ENCODE measurements around the gene SLC34A2.

SLC34A2 gene

DNA sequence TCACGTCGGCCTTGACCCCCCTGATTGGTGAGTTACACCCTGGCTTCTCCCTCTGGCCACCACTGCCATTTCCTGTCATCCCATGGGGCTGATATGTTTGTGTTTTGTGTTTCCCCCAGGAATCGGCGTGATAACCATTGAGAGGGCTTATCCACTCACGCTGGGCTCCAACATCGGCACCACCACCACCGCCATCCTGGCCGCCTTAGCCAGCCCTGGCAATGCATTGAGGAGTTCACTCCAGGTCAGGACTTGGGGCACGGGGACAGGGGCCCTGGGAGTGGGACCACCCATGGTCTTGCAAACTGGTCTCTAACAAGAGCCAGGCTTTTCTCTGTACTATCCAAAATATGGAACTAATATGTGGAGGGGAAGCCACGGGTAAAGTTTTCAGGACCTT lies 18.7 kb downstream of the SLC34A2 start:
- no peak overlapping the region for H3K27ac ChIP-seq (ENCODE audit: insufficient read depth in 1 of 2, low read depth in 1 of 2, low read length in 2 of 2, poor library complexity in 1 of 2, severe bottlenecking in 2 of 2)
- ChIA-PET CTCF (no interaction called here), POLR2A (no interaction called here)
- 97% methylated on average over 10 of the region's 10 CpGs for WGBS (ENCODE audit: insufficient coverage)
- DNase-seq, result no peak
- no peaks in the 10 kb centered on the region for H3K36me3 ChIP-seq (ENCODE audit: control insufficient read depth in 4 of 4, insufficient read depth in 4 of 4, low read length in 3 of 4)
- H3K27me3 ChIP-seq (replicated peaks in 2 of 5; ENCODE audit: control insufficient read depth in 4 of 5, insufficient read depth in 5 of 5, low read length in 4 of 5), result no peaks in the 10 kb centered on the region
- no peak overlapping the region for H3K4me3 ChIP-seq (ENCODE audit: control insufficient read depth in 1 of 7, extremely low read depth in 1 of 7, insufficient read depth in 4 of 7, low read depth in 2 of 7, low read length in 6 of 7)
- H3K9me3 ChIP-seq (ENCODE audit: control extremely low read depth in 1 of 5, control insufficient read depth in 4 of 5, insufficient read depth in 2 of 5, low read depth in 1 of 5, low read length in 4 of 5), result no peaks in the 10 kb centered on the region
- no peaks in the 10 kb centered on the region for H3K4me1 ChIP-seq (ENCODE audit: control extremely low read depth in 1 of 4, control insufficient read depth in 4 of 4, insufficient read depth in 4 of 4, low read length in 3 of 4)

DNA sequence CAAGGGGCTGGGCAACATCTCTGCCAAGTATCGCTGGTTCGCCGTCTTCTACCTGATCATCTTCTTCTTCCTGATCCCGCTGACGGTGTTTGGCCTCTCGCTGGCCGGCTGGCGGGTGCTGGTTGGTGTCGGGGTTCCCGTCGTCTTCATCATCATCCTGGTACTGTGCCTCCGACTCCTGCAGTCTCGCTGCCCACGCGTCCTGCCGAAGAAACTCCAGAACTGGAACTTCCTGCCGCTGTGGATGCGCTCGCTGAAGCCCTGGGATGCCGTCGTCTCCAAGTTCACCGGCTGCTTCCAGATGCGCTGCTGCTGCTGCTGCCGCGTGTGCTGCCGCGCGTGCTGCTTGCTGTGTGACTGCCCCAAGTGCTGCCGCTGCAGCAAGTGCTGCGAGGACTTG lies 20.6 kb downstream of the SLC34A2 start:
- no peak for DNase-seq
- ChIA-PET CTCF (no interaction called here), POLR2A (no interaction called here)
- Histone ChIP-seq H3K27me3 (replicated peaks in 2 of 5; ENCODE audit: control insufficient read depth in 4 of 5, insufficient read depth in 5 of 5, low read length in 4 of 5) (no peaks in the 10 kb centered on the region), H3K9me3 (ENCODE audit: control extremely low read depth in 1 of 5, control insufficient read depth in 4 of 5, insufficient read depth in 2 of 5, low read depth in 1 of 5, low read length in 4 of 5) (no peaks in the 10 kb centered on the region), H3K4me3 (ENCODE audit: control insufficient read depth in 1 of 7, extremely low read depth in 1 of 7, insufficient read depth in 4 of 7, low read depth in 2 of 7, low read length in 6 of 7) (no peak overlapping the region), H3K4me1 (ENCODE audit: control extremely low read depth in 1 of 4, control insufficient read depth in 4 of 4, insufficient read depth in 4 of 4, low read length in 3 of 4) (no peaks in the 10 kb centered on the region), H3K36me3 (ENCODE audit: control insufficient read depth in 4 of 4, insufficient read depth in 4 of 4, low read length in 3 of 4) (no peaks in the 10 kb centered on the region), H3K27ac (ENCODE audit: insufficient read depth in 1 of 2, low read depth in 1 of 2, low read length in 2 of 2, poor library complexity in 1 of 2, severe bottlenecking in 2 of 2) (no peak overlapping the region)
- WGBS (ENCODE audit: insufficient coverage), result 96% methylated on average over 26 of the region's 30 CpGs

DNA sequence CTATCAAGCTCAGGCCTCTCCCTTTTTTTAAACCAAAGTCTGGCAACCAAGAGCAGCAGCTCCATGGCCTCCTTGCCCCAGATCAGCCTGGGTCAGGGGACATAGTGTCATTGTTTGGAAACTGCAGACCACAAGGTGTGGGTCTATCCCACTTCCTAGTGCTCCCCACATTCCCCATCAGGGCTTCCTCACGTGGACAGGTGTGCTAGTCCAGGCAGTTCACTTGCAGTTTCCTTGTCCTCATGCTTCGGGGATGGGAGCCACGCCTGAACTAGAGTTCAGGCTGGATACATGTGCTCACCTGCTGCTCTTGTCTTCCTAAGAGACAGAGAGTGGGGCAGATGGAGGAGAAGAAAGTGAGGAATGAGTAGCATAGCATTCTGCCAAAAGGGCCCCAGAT lies 21.5 kb downstream of the SLC34A2 start:
- Histone ChIP-seq H3K4me1 (ENCODE audit: control extremely low read depth in 1 of 4, control insufficient read depth in 4 of 4, insufficient read depth in 4 of 4, low read length in 3 of 4) (no peaks in the 10 kb centered on the region), H3K9me3 (ENCODE audit: control extremely low read depth in 1 of 5, control insufficient read depth in 4 of 5, insufficient read depth in 2 of 5, low read depth in 1 of 5, low read length in 4 of 5) (no peaks in the 10 kb centered on the region), H3K27me3 (replicated peaks in 2 of 5; ENCODE audit: control insufficient read depth in 4 of 5, insufficient read depth in 5 of 5, low read length in 4 of 5) (no peaks in the 10 kb centered on the region), H3K4me3 (ENCODE audit: control insufficient read depth in 1 of 7, extremely low read depth in 1 of 7, insufficient read depth in 4 of 7, low read depth in 2 of 7, low read length in 6 of 7) (no peak overlapping the region), H3K27ac (ENCODE audit: insufficient read depth in 1 of 2, low read depth in 1 of 2, low read length in 2 of 2, poor library complexity in 1 of 2, severe bottlenecking in 2 of 2) (no peak overlapping the region), H3K36me3 (ENCODE audit: control insufficient read depth in 4 of 4, insufficient read depth in 4 of 4, low read length in 3 of 4) (no peaks in the 10 kb centered on the region)
- no CpG with 5 or more reads among the region's 3 CpGs for WGBS (ENCODE audit: insufficient coverage)
- DNase-seq, result no peak
- CTCF ChIA-PET, result no interaction called here
- POLR2A ChIA-PET, result no interaction called here

DNA sequence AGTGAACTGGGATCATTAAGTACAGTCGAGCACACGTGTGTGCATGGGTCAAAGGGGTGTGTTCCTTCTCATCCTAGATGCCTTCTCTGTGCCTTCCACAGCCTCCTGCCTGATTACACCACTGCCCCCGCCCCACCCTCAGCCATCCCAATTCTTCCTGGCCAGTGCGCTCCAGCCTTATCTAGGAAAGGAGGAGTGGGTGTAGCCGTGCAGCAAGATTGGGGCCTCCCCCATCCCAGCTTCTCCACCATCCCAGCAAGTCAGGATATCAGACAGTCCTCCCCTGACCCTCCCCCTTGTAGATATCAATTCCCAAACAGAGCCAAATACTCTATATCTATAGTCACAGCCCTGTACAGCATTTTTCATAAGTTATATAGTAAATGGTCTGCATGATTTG lies 22.3 kb downstream of the SLC34A2 start:
- H3K27me3 ChIP-seq (replicated peaks in 2 of 5; ENCODE audit: control insufficient read depth in 4 of 5, insufficient read depth in 5 of 5, low read length in 4 of 5), result no peaks in the 10 kb centered on the region
- no peak overlapping the region for H3K27ac ChIP-seq (ENCODE audit: insufficient read depth in 1 of 2, low read depth in 1 of 2, low read length in 2 of 2, poor library complexity in 1 of 2, severe bottlenecking in 2 of 2)
- DNase-seq, result no peak
- no peaks in the 10 kb centered on the region for H3K4me1 ChIP-seq (ENCODE audit: control extremely low read depth in 1 of 4, control insufficient read depth in 4 of 4, insufficient read depth in 4 of 4, low read length in 3 of 4)
- no peaks in the 10 kb centered on the region for H3K9me3 ChIP-seq (ENCODE audit: control extremely low read depth in 1 of 5, control insufficient read depth in 4 of 5, insufficient read depth in 2 of 5, low read depth in 1 of 5, low read length in 4 of 5)
- ChIA-PET POLR2A (no interaction called here), CTCF (no interaction called here)
- no peaks in the 10 kb centered on the region for H3K36me3 ChIP-seq (ENCODE audit: control insufficient read depth in 4 of 4, insufficient read depth in 4 of 4, low read length in 3 of 4)
- no peak overlapping the region for H3K4me3 ChIP-seq (ENCODE audit: control insufficient read depth in 1 of 7, extremely low read depth in 1 of 7, insufficient read depth in 4 of 7, low read depth in 2 of 7, low read length in 6 of 7)
- WGBS (ENCODE audit: insufficient coverage), result 98% methylated on average over 5 of the region's 5 CpGs

DNA sequence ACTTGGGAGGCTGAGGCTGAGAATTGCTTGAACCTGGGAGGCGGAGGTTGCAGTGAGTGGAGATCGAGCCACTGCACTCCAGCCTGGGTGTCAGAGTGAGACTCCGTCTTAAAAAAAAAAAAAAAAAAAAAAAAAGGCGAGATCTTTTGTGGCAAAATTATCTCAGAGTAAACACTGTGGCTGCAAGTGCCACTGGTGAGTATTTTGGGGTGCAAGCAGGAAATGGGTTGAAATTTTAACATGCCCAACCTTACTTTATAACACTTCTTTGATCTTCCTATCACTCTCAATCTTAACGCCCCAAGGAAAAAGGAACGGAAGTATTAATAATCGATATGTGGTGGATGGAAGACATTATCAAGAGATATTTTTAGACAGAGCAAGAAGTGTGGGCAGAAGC lies 32.1 kb downstream of the SLC34A2 start:
- H3K27me3 ChIP-seq (replicated peaks in 2 of 5; ENCODE audit: control insufficient read depth in 4 of 5, insufficient read depth in 5 of 5, low read length in 4 of 5), result no peaks in the 10 kb centered on the region
- ChIA-PET POLR2A (no interaction called here), CTCF (no interaction called here)
- no peak overlapping the region for H3K4me3 ChIP-seq (ENCODE audit: control insufficient read depth in 1 of 7, extremely low read depth in 1 of 7, insufficient read depth in 4 of 7, low read depth in 2 of 7, low read length in 6 of 7)
- DNase-seq, result no peak
- H3K4me1 ChIP-seq (ENCODE audit: control extremely low read depth in 1 of 4, control insufficient read depth in 4 of 4, insufficient read depth in 4 of 4, low read length in 3 of 4), result no peaks in the 10 kb centered on the region
- no peak overlapping the region for H3K27ac ChIP-seq (ENCODE audit: insufficient read depth in 1 of 2, low read depth in 1 of 2, low read length in 2 of 2, poor library complexity in 1 of 2, severe bottlenecking in 2 of 2)
- H3K36me3 ChIP-seq (ENCODE audit: control insufficient read depth in 4 of 4, insufficient read depth in 4 of 4, low read length in 3 of 4), result no peaks in the 10 kb centered on the region
- WGBS (ENCODE audit: insufficient coverage), result 100% methylated on average over 3 of the region's 7 CpGs
- peaks cover 0 to 9% (median 0%) of the 10 kb centered on the region in 5 experiments for H3K9me3 ChIP-seq (ENCODE audit: control extremely low read depth in 1 of 5, control insufficient read depth in 4 of 5, insufficient read depth in 2 of 5, low read depth in 1 of 5, low read length in 4 of 5)

DNA sequence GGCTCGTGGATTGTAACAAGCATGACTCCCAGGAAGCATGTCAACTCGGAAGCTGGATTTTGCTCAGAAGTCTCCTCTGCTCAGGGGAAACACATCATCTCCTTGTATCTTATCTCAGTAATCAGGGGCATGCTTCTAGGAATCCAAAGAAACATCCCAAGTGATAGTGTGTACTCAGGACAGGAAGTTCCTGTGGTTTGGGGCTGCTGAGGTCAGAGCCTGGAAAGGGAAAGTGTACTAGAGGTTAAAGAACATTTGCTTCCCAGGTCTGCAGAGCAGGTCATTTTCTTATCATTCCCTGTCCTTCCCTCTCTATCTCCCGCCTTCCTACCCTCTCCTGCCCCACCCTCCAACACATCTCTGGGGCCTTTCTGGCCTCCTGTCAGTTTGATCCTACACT lies 38.8 kb downstream of the SLC34A2 start:
- ChIA-PET POLR2A (no interaction called here), CTCF (no interaction called here)
- no peak for DNase-seq
- Histone ChIP-seq H3K4me3 (ENCODE audit: control insufficient read depth in 1 of 7, extremely low read depth in 1 of 7, insufficient read depth in 4 of 7, low read depth in 2 of 7, low read length in 6 of 7) (no peak overlapping the region), H3K27me3 (replicated peaks in 2 of 5; ENCODE audit: control insufficient read depth in 4 of 5, insufficient read depth in 5 of 5, low read length in 4 of 5) (no peaks in the 10 kb centered on the region), H3K4me1 (ENCODE audit: control extremely low read depth in 1 of 4, control insufficient read depth in 4 of 4, insufficient read depth in 4 of 4, low read length in 3 of 4) (no peaks in the 10 kb centered on the region), H3K9me3 (ENCODE audit: control extremely low read depth in 1 of 5, control insufficient read depth in 4 of 5, insufficient read depth in 2 of 5, low read depth in 1 of 5, low read length in 4 of 5) (peaks cover 0 to 9% (median 0%) of the 10 kb centered on the region in 5 experiments), H3K36me3 (ENCODE audit: control insufficient read depth in 4 of 4, insufficient read depth in 4 of 4, low read length in 3 of 4) (no peaks in the 10 kb centered on the region), H3K27ac (ENCODE audit: insufficient read depth in 1 of 2, low read depth in 1 of 2, low read length in 2 of 2, poor library complexity in 1 of 2, severe bottlenecking in 2 of 2) (no peak overlapping the region)
- 69% methylated on average over 3 of the region's 3 CpGs for WGBS (ENCODE audit: insufficient coverage)

DNA sequence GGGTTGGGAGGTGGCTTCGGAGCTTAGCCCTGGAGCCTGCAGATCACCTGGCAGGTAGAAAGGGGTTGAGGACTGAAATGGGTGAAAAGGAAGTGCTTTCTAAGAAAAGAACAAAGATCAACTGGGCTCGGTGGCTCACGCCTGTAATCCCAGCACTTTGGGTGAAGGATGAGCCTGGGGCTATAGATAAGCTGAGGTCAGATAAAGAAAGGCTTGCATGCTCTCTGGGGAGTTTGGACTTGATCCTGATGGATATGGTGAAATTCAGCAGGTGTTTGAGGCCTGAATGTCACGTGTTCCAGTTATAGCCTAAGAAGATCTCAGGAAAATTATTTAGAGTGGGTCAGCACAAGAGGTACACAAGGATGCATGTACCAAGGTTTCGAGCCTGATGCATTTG lies 40.8 kb downstream of the SLC34A2 start:
- DNase-seq, result no peak
- H3K36me3 ChIP-seq (ENCODE audit: control insufficient read depth in 4 of 4, insufficient read depth in 4 of 4, low read length in 3 of 4), result no peaks in the 10 kb centered on the region
- no peak overlapping the region for H3K4me3 ChIP-seq (ENCODE audit: control insufficient read depth in 1 of 7, extremely low read depth in 1 of 7, insufficient read depth in 4 of 7, low read depth in 2 of 7, low read length in 6 of 7)
- H3K27me3 ChIP-seq (replicated peaks in 2 of 5; ENCODE audit: control insufficient read depth in 4 of 5, insufficient read depth in 5 of 5, low read length in 4 of 5), result no peaks in the 10 kb centered on the region
- H3K27ac ChIP-seq (ENCODE audit: insufficient read depth in 1 of 2, low read depth in 1 of 2, low read length in 2 of 2, poor library complexity in 1 of 2, severe bottlenecking in 2 of 2), result no peak overlapping the region
- 100% methylated on average over 3 of the region's 5 CpGs for WGBS (ENCODE audit: insufficient coverage)
- H3K9me3 ChIP-seq (ENCODE audit: control extremely low read depth in 1 of 5, control insufficient read depth in 4 of 5, insufficient read depth in 2 of 5, low read depth in 1 of 5, low read length in 4 of 5), result peaks cover 0 to 4% (median 0%) of the 10 kb centered on the region in 5 experiments
- POLR2A ChIA-PET, result no interaction called here
- no peaks in the 10 kb centered on the region for H3K4me1 ChIP-seq (ENCODE audit: control extremely low read depth in 1 of 4, control insufficient read depth in 4 of 4, insufficient read depth in 4 of 4, low read length in 3 of 4)
- CTCF ChIA-PET, result no interaction called here
